ENCODE data around the gene TAB2.

The TAB2 gene

GRCh38 chr6:149366267-149366921, 48.9 kb downstream of the TAB2 start:
- H3K4me3 ChIP-seq (ENCODE audit: extremely low read depth, insufficient read depth, low read length, poor library complexity, severe bottlenecking), result no peak overlapping the region
- no peaks in the 10 kb centered on the region for H3K9me3 ChIP-seq (ENCODE audit: control insufficient read depth, low read length)
- peaks cover 12% of the 10 kb centered on the region for H3K36me3 ChIP-seq (ENCODE audit: control insufficient read depth, insufficient read depth, low read length)
- whole genome bisulfite sequencing, 2 experiments (ENCODE audit: insufficient coverage in 2 of 2), result 100% methylated on average over 2 of the region's 4 CpGs; no CpG with 5 or more reads in 1 of the 2 experiments
- no peaks in the 10 kb centered on the region for H3K4me1 ChIP-seq (ENCODE audit: control insufficient read depth, insufficient read depth, low read length, poor library complexity, severe bottlenecking)
- H3K27ac ChIP-seq (ENCODE audit: low read depth, low read length, severe bottlenecking), result no peak overlapping the region

GRCh38 chr6:149368065-149368464, 50.6 kb downstream of the TAB2 start:
- no peaks in the 10 kb centered on the region for H3K9me3 ChIP-seq (ENCODE audit: control insufficient read depth, low read length)
- 100% methylated on average over 1 of the region's 1 CpG; no CpG with 5 or more reads in 1 of the 2 experiments for WGBS, 2 experiments (ENCODE audit: insufficient coverage in 2 of 2)
- H3K27ac ChIP-seq (ENCODE audit: low read depth, low read length, severe bottlenecking), result no peak overlapping the region
- peaks cover 21% of the 10 kb centered on the region for H3K36me3 ChIP-seq (ENCODE audit: control insufficient read depth, insufficient read depth, low read length)
- H3K4me3 ChIP-seq (ENCODE audit: extremely low read depth, insufficient read depth, low read length, poor library complexity, severe bottlenecking), result no peak overlapping the region
- H3K4me1 ChIP-seq (ENCODE audit: control insufficient read depth, insufficient read depth, low read length, poor library complexity, severe bottlenecking), result no peaks in the 10 kb centered on the region

GRCh38 chr6:149371154-149371553, 53.6 kb downstream of the TAB2 start:
- H3K4me3 ChIP-seq (ENCODE audit: extremely low read depth, insufficient read depth, low read length, poor library complexity, severe bottlenecking), result no peak overlapping the region
- no peaks in the 10 kb centered on the region for H3K4me1 ChIP-seq (ENCODE audit: control insufficient read depth, insufficient read depth, low read length, poor library complexity, severe bottlenecking)
- H3K9me3 ChIP-seq (ENCODE audit: control insufficient read depth, low read length), result no peaks in the 10 kb centered on the region
- peaks cover 36% of the 10 kb centered on the region for H3K36me3 ChIP-seq (ENCODE audit: control insufficient read depth, insufficient read depth, low read length)
- H3K27ac ChIP-seq (ENCODE audit: low read depth, low read length, severe bottlenecking), result no peak overlapping the region

GRCh38 chr6:149372062-149372461, 54.5 kb downstream of the TAB2 start:
- Histone ChIP-seq H3K4me3 (ENCODE audit: extremely low read depth, insufficient read depth, low read length, poor library complexity, severe bottlenecking) (no peak overlapping the region), H3K4me1 (ENCODE audit: control insufficient read depth, insufficient read depth, low read length, poor library complexity, severe bottlenecking) (no peaks in the 10 kb centered on the region), H3K36me3 (ENCODE audit: control insufficient read depth, insufficient read depth, low read length) (peaks cover 36% of the 10 kb centered on the region), H3K27ac (ENCODE audit: low read depth, low read length, severe bottlenecking) (no peak overlapping the region), H3K9me3 (ENCODE audit: control insufficient read depth, low read length) (no peaks in the 10 kb centered on the region)
- no CpG with 5 or more reads among the region's 2 CpGs for WGBS, 2 experiments (ENCODE audit: insufficient coverage in 2 of 2)

GRCh38 chr6:149373511-149373910, 56.0 kb downstream of the TAB2 start:
- no CpG with 5 or more reads among the region's 2 CpGs for WGBS, 2 experiments (ENCODE audit: insufficient coverage in 2 of 2)
- Histone ChIP-seq H3K4me3 (ENCODE audit: extremely low read depth, insufficient read depth, low read length, poor library complexity, severe bottlenecking) (no peak overlapping the region), H3K4me1 (ENCODE audit: control insufficient read depth, insufficient read depth, low read length, poor library complexity, severe bottlenecking) (no peaks in the 10 kb centered on the region), H3K36me3 (ENCODE audit: control insufficient read depth, insufficient read depth, low read length) (peaks cover 44% of the 10 kb centered on the region), H3K9me3 (ENCODE audit: control insufficient read depth, low read length) (no peaks in the 10 kb centered on the region), H3K27ac (ENCODE audit: low read depth, low read length, severe bottlenecking) (no peak overlapping the region)

- Histone ChIP-seq H3K27ac (ENCODE audit: low read depth, low read length, severe bottlenecking) (no peak overlapping the region), H3K36me3 (ENCODE audit: control insufficient read depth, insufficient read depth, low read length) (peaks cover 46% of the 10 kb centered on the region), H3K4me1 (ENCODE audit: control insufficient read depth, insufficient read depth, low read length, poor library complexity, severe bottlenecking) (no peaks in the 10 kb centered on the region), H3K4me3 (ENCODE audit: extremely low read depth, insufficient read depth, low read length, poor library complexity, severe bottlenecking) (no peak overlapping the region), H3K9me3 (ENCODE audit: control insufficient read depth, low read length) (no peaks in the 10 kb centered on the region)
- 94 to 97% methylated on average over 2 of the region's 3 CpGs for WGBS, 2 experiments (ENCODE audit: insufficient coverage in 2 of 2)
These were observed 62.5 kb downstream of the TAB2 start for GRCh38 chr6:149379977-149380376.

- Histone ChIP-seq H3K4me1 (ENCODE audit: control insufficient read depth, insufficient read depth, low read length, poor library complexity, severe bottlenecking) (no peaks in the 10 kb centered on the region), H3K36me3 (ENCODE audit: control insufficient read depth, insufficient read depth, low read length) (peaks cover 50% of the 10 kb centered on the region), H3K4me3 (ENCODE audit: extremely low read depth, insufficient read depth, low read length, poor library complexity, severe bottlenecking) (no peak overlapping the region), H3K9me3 (ENCODE audit: control insufficient read depth, low read length) (no peaks in the 10 kb centered on the region), H3K27ac (ENCODE audit: low read depth, low read length, severe bottlenecking) (no peak overlapping the region)
These were observed 63.0 kb downstream of the TAB2 start for GRCh38 chr6:149380523-149380922.

GRCh38 chr6:149383371-149383770, 65.9 kb downstream of the TAB2 start:
- no peak overlapping the region for H3K4me3 ChIP-seq (ENCODE audit: extremely low read depth, insufficient read depth, low read length, poor library complexity, severe bottlenecking)
- no peak overlapping the region for H3K27ac ChIP-seq (ENCODE audit: low read depth, low read length, severe bottlenecking)
- H3K4me1 ChIP-seq (ENCODE audit: control insufficient read depth, insufficient read depth, low read length, poor library complexity, severe bottlenecking), result no peaks in the 10 kb centered on the region
- peaks cover 4% of the 10 kb centered on the region for H3K9me3 ChIP-seq (ENCODE audit: control insufficient read depth, low read length)
- 100% methylated on average over 3 to 4 of the region's 4 CpGs for WGBS, 2 experiments (ENCODE audit: insufficient coverage in 2 of 2)
- peaks cover 58% of the 10 kb centered on the region for H3K36me3 ChIP-seq (ENCODE audit: control insufficient read depth, insufficient read depth, low read length)

GRCh38 chr6:149384464-149384863, 67.0 kb downstream of the TAB2 start:
- Histone ChIP-seq H3K4me1 (ENCODE audit: control insufficient read depth, insufficient read depth, low read length, poor library complexity, severe bottlenecking) (no peaks in the 10 kb centered on the region), H3K9me3 (ENCODE audit: control insufficient read depth, low read length) (peaks cover 4% of the 10 kb centered on the region), H3K4me3 (ENCODE audit: extremely low read depth, insufficient read depth, low read length, poor library complexity, severe bottlenecking) (no peak overlapping the region), H3K27ac (ENCODE audit: low read depth, low read length, severe bottlenecking) (no peak overlapping the region), H3K36me3 (ENCODE audit: control insufficient read depth, insufficient read depth, low read length) (peaks cover 47% of the 10 kb centered on the region)

- no peak overlapping the region for H3K27ac ChIP-seq (ENCODE audit: low read depth, low read length, severe bottlenecking)
- 100% methylated on average over 2 of the region's 5 CpGs for WGBS, 2 experiments (ENCODE audit: insufficient coverage in 2 of 2)
- H3K4me1 ChIP-seq (ENCODE audit: control insufficient read depth, insufficient read depth, low read length, poor library complexity, severe bottlenecking), result no peaks in the 10 kb centered on the region
- H3K36me3 ChIP-seq (ENCODE audit: control insufficient read depth, insufficient read depth, low read length), result peaks cover 32% of the 10 kb centered on the region
- no peak overlapping the region for H3K4me3 ChIP-seq (ENCODE audit: extremely low read depth, insufficient read depth, low read length, poor library complexity, severe bottlenecking)
- H3K9me3 ChIP-seq (ENCODE audit: control insufficient read depth, low read length), result peaks cover 4% of the 10 kb centered on the region
These were observed 68.6 kb downstream of the TAB2 start for GRCh38 chr6:149385998-149386646.

GRCh38 chr6:149387779-149388512, 70.4 kb downstream of the TAB2 start:
- peaks cover 4% of the 10 kb centered on the region for H3K9me3 ChIP-seq (ENCODE audit: control insufficient read depth, low read length)
- WGBS, 2 experiments (ENCODE audit: insufficient coverage in 2 of 2), result 100% methylated on average over 1 of the region's 1 CpG; no CpG with 5 or more reads in 1 of the 2 experiments

More at GRCh38 chr6:149387779-149388512, 70.4 kb downstream of the TAB2 start:
- Histone ChIP-seq H3K4me3 (ENCODE audit: extremely low read depth, insufficient read depth, low read length, poor library complexity, severe bottlenecking) (no peak overlapping the region), H3K27ac (ENCODE audit: low read depth, low read length, severe bottlenecking) (no peak overlapping the region), H3K36me3 (ENCODE audit: control insufficient read depth, insufficient read depth, low read length) (peaks cover 43% of the 10 kb centered on the region), H3K4me1 (ENCODE audit: control insufficient read depth, insufficient read depth, low read length, poor library complexity, severe bottlenecking) (no peaks in the 10 kb centered on the region)
